K562 (cell line): ENCODE measurements around the gene CLEC19A. TPM values are rescaled to one million over a fixed set of nuclear protein-coding genes. Genes with fewer than 3 reads are reported as not detected.

Source experiments
- ATAC-seq: fragments of 200-7000 bp; cut with Tn5 transposase; 3 replicates; pipeline ENCODE4 v1.9.1; 2020; ENCODE audit warnings: moderate library complexity
- BruUV-seq: library from RNA; stranded (reverse); fragments of 400-500 nt; replicated peaks from 2 replicates; lab custom pipeline; 2021; lab: Mats Ljungman, UMichigan
- CTCF ChIA-PET: fragments of 300-600 bp; formaldehyde crosslinking; extraction: SDS; loops from one replicate; lab custom pipeline; 2021; ENCODE audit warnings: low intra/inter-chr PET ratio; lab: Yijun Ruan, JAX
- POLR2A ChIA-PET: fragments of 300-600, 350-650 bp; sonication (Branson Sonifier 250); formaldehyde crosslinking; extraction: SDS; loops from one replicate; lab custom pipeline; 2021; ENCODE audit warnings: antibody characterized with exemption, inconsistent platforms; lab: Yijun Ruan, JAX
- DNase-seq, 4 experiments: peaks; one replicate each; pipeline versions ENCODE4 v3.0.0 to v3.0.0-alpha.2; 2011 to 2018; ENCODE audit warnings: low spot score in 3 of 4, mixed read lengths in 3 of 4; ENCODE audit errors: extremely low read depth in 1 of 4
- FAIRE-seq: peaks from 2 replicates; lab custom pipeline; 2011; peaks lifted over from hg19 to GRCh38; lab: Jason Lieb, UNC
- H2AFZ ChIP-seq: 2 replicates; pipeline ENCODE4 v1.6.0; 2011; ENCODE audit warnings: low read depth, low read length, control low read depth, inconsistent platforms
- H3K27ac ChIP-seq: fragments of 200-600 bp; 3 replicates; pipeline ENCODE4 v1.8.0; 2011; ENCODE audit warnings: low read depth, mild to moderate bottlenecking, control low read depth, inconsistent platforms, low read length, moderate library complexity, mixed read lengths; ENCODE audit errors: extremely low read depth
- H3K27me3 ChIP-seq, 2 experiments: fragments of 300-600 bp in 1 of 2; 2 replicates in 1 of 2; 3 replicates in 1 of 2; pipeline versions ENCODE4 v1.6.0 to v1.8.0; 2011; ENCODE audit warnings: inconsistent platforms in 2 of 2, low read length in 2 of 2, mild to moderate bottlenecking in 1 of 2, mixed read lengths in 1 of 2, moderate library complexity in 1 of 2; ENCODE audit not compliant: control insufficient read depth in 2 of 2, insufficient read depth in 2 of 2
- H3K36me3 ChIP-seq: fragments of 300-600 bp; 3 replicates; pipeline ENCODE4 v1.8.0; 2011; ENCODE audit warnings: mild to moderate bottlenecking, low read length, inconsistent platforms; ENCODE audit not compliant: control insufficient read depth, insufficient read depth
- H3K4me1 ChIP-seq, 2 experiments: fragments of 200-600 bp in 1 of 2; replicated peaks in 1 of 2; 2 replicates in 1 of 2; 3 replicates in 1 of 2; pipeline versions ENCODE4 v1.5.1 to v1.8.0; 2011; ENCODE audit warnings: inconsistent platforms in 2 of 2, low read length in 2 of 2, mild to moderate bottlenecking in 1 of 2, mixed read lengths in 1 of 2, moderate library complexity in 1 of 2; ENCODE audit not compliant: control insufficient read depth in 2 of 2, insufficient read depth in 2 of 2
- H3K4me2 ChIP-seq: 2 replicates; pipeline ENCODE4 v1.6.1; 2011; ENCODE audit warnings: low read length, control low read depth, inconsistent platforms, mixed read lengths; ENCODE audit not compliant: insufficient read depth
- H3K4me3 ChIP-seq: fragments of 200-600 bp; sonication (generic), shearing (Covaris generic); 2 replicates; pipeline ENCODE4 v1.5.1; 2016; ENCODE audit warnings: control low read depth, inconsistent platforms
- H3K79me2 ChIP-seq: fragments of 200-600 bp; 3 replicates; pipeline ENCODE4 v1.8.0; 2011; ENCODE audit warnings: low read length, inconsistent platforms; ENCODE audit not compliant: control insufficient read depth, insufficient read depth
- H3K9ac ChIP-seq, 2 experiments: 2 replicates each; pipeline versions ENCODE4 v1.6.0 to v1.6.1; 2011; ENCODE audit warnings: low read depth in 2 of 2, low read length in 2 of 2, control low read depth in 1 of 2, inconsistent platforms in 1 of 2, mild to moderate bottlenecking in 1 of 2, mixed read lengths in 1 of 2; ENCODE audit not compliant: insufficient read depth in 1 of 2
- H3K9me1 ChIP-seq: one replicate; pipeline ENCODE4 v1.6.0; 2011; ENCODE audit warnings: inconsistent platforms, mild to moderate bottlenecking, low read length, moderate library complexity; ENCODE audit not compliant: control insufficient read depth, insufficient read depth
- H3K9me3 ChIP-seq: replicated peaks from 2 replicates; pipeline ENCODE4 v1.5.1; 2011; ENCODE audit warnings: low read depth, low read length, inconsistent platforms; ENCODE audit not compliant: control insufficient read depth, insufficient read depth
- H4K20me1 ChIP-seq: replicated peaks from 2 replicates; pipeline ENCODE4 v1.6.1; 2011; ENCODE audit warnings: low read length, inconsistent platforms, mixed read lengths; ENCODE audit not compliant: control insufficient read depth, insufficient read depth
- BRD4 ChIP-seq: fragments of 200-600 bp; sonication (generic); IDR thresholded peaks from 2 replicates; pipeline ENCODE4 v1.6.1; 2017; ENCODE audit warnings: inconsistent platforms
- C11orf30 ChIP-seq: fragments of 450-650 bp; IDR thresholded peaks from 2 replicates; pipeline ENCODE4 v1.6.1; 2016; ENCODE audit warnings: low read depth, mild to moderate bottlenecking
- CBFB ChIP-seq: sonication (generic); formaldehyde crosslinking; IDR thresholded peaks from 2 replicates; pipeline ENCODE4 v1.4.0; 2020; ENCODE audit warnings: mild to moderate bottlenecking, missing genetic modification reagents
- CTBP1 ChIP-seq: fragments of 450-650 bp; IDR thresholded peaks from 2 replicates; pipeline ENCODE4 v1.6.1; 2016; ENCODE audit warnings: borderline replicate concordance
- MAFF ChIP-seq: IDR thresholded peaks from 2 replicates; pipeline ENCODE4 v1.6.1; 2012; ENCODE audit warnings: low read length, improper control_type of control experiment
- MAFG ChIP-seq: fragments of 450-650 bp; conservative IDR thresholded peaks from 2 replicates; pipeline ENCODE4 v1.6.1; 2016; ENCODE audit warnings: missing genetic modification characterization, missing compliant biosample characterization
- MAFK ChIP-seq: IDR thresholded peaks from 2 replicates; pipeline ENCODE4 v1.6.1; 2011; ENCODE audit warnings: low read length, improper control_type of control experiment
- RUNX1 ChIP-seq: sonication (generic); IDR thresholded peaks from 2 replicates; pipeline ENCODE4 v1.6.1; 2016; ENCODE audit warnings: antibody characterized with exemption, low read depth
- TSC22D4 ChIP-seq: fragments of 450-650 bp; IDR thresholded peaks from 2 replicates; pipeline ENCODE4 v1.6.1; 2016; ENCODE audit warnings: missing genetic modification characterization, missing biosample characterization, control low read depth
- ZNF197 ChIP-seq: fragments of 200-800 bp; sonication (Bioruptor generic); IDR thresholded peaks from 2 replicates; pipeline ENCODE4 v1.6.1; 2016; ENCODE audit warnings: low read depth, missing genetic modification characterization, missing compliant biosample characterization
- ZNF316 ChIP-seq: fragments of 450-650 bp; IDR thresholded peaks from 2 replicates; pipeline ENCODE4 v1.6.1; 2016
- ZNF436 ChIP-seq: fragments of 250-450, 450-650 bp; sonication (Bioruptor Pico); formaldehyde crosslinking; IDR thresholded peaks from 2 replicates; pipeline ENCODE4 v1.7.0; 2020; ENCODE audit warnings: mild to moderate bottlenecking
- WGBS: fragments of 100-300 bp; shearing (Covaris generic); methylation state at CpG from one replicate; pipeline ENCODE4 v1.1.6; 2016; ENCODE audit warnings: low coverage, mixed read lengths; ENCODE audit not compliant: insufficient coverage; ENCODE audit errors: missing lambda C conversion rate; 5-methylcytosine and 5-hydroxymethylcytosine counted together
- in situ Hi-C: fragments of 300-500 bp; cut with MboI; formaldehyde crosslinking; loops from 4 replicates; pipeline ENCODE4 v1.15.0; 2018; ENCODE audit warnings: inconsistent platforms, mixed read lengths
- intact Hi-C: fragments of 100-400 bp; cut with micrococcal nuclease; formaldehyde crosslinking; loops from 2 replicates; pipeline ENCODE4 v1.14.2; 2022
- polyA plus RNA-seq, 8 experiments: library from polyadenylated mRNA; depleted of rRNA in 4 of 8; stranded (reverse) in 5 of 8; unstranded in 3 of 8; fragments of >200 nt; fragmentation: Nextera tagmentation in 2 of 8; fragmentation: Illumina TruSeq in 1 of 8; extraction: Ambion mirVana in 2 of 8; extraction: Trizol in 1 of 8; gene quantifications; 2 replicates each; pipeline versions ENCODE4 v1.2.1 to v1.2.3, GENCODE V29; 2011 to 2014; ENCODE audit warnings: inconsistent platforms in 1 of 8, missing spikeins in 1 of 8
- total RNA-seq, 7 experiments: library from RNA; depleted of rRNA in 6 of 7; stranded (reverse); fragments of >200 nt in 6 of 7; fragmentation: Illumina TruSeq in 2 of 7; extraction: Trizol in 2 of 7; gene quantifications; 2 replicates each; pipeline versions ENCODE4 v1.2.1 to v1.2.3, GENCODE V29; 2011 to 2021; ENCODE audit warnings: low replicate concordance in 1 of 7
- TF ChIP-seq, protein P1 (sequence below): IDR thresholded peaks from 2 replicates; pipeline ENCODE4 v1.6.1; 2016; ENCODE audit warnings: missing genetic modification characterization, missing compliant biosample characterization
- TF ChIP-seq, protein P2 (sequence below), 2 experiments: fragments of 450-650 bp in 1 of 2; sonication (generic) in 1 of 2; formaldehyde crosslinking in 1 of 2; IDR thresholded peaks; 2 replicates each; pipeline versions ENCODE4 v1.7.1 to v1.9.0; 2016 to 2022; ENCODE audit warnings: inconsistent platforms in 1 of 2, mild to moderate bottlenecking in 1 of 2, missing genetic modification reagents in 1 of 2

The CLEC19A gene
- total and polyA plus RNA-seq, 9 of the 15 experiments (the other 6 are each of a cell fraction or from before 2014, with no cell fraction given): not detected

DNA sequence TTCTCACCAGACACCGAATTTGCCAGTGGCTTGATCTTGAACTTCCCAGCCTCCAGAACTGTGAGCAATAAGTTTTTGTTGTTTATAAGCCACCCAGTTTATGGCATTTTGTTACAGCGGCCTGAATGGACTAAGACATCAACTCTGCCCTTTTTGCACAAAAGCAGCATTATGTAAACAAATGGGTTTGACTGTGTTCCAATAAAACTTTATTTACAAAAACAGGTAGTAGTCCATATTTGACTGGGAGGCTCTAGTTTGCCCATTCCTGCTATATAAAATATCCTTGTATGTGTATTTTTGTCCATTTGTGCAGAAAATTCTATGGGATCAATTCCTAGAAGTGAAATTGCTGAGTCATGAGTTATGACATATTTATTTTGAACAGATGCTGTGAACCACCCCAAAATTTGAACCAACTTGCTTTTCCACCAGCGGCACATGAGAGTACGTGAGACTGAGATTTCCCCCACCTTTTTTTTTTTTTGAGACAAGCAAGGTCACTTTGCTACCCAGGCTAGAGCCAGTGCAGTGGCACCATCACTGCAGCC, 21.3 kb upstream of the CLEC19A start:
- in situ Hi-C loops (no loop called here), intact Hi-C loops (no loop called here)
- FAIRE-seq (no peak), ATAC-seq (no peak), DNase-seq (no peak)
- no peak overlapping the region for H2AFZ ChIP-seq
- no peaks in the 10 kb centered on the region for H3K79me2 ChIP-seq
- no peaks in the 10 kb centered on the region for H3K9me1 ChIP-seq
- H4K20me1 ChIP-seq: no peaks in the 10 kb centered on the region
- POLR2A ChIA-PET: interaction anchor here (0.6 kb wide), 1 partner anchor 9 kb away, joined by 3 read pairs; no protein-coding TSS in a partner anchor
- no peaks in the 10 kb centered on the region for H3K36me3 ChIP-seq
- no peaks in the 10 kb centered on the region for H3K4me1 ChIP-seq
- H3K27ac ChIP-seq: no peak overlapping the region
- no peak overlapping the region for H3K9ac ChIP-seq
- no TSS peak for BruUV-seq
- WGBS: 0% methylated on average over 4 of the region's 4 CpGs
- H3K4me2 ChIP-seq: no peak overlapping the region
- no peak overlapping the region for H3K4me3 ChIP-seq
- CTCF ChIA-PET: no interaction called here
- H3K27me3 ChIP-seq: peaks cover 2 to 4% of the 10 kb centered on the region in 2 experiments; a peak in 1 of 5 replicates
- H3K9me3 ChIP-seq: no peaks in the 10 kb centered on the region; the same call in 1 of the 2 replicates
- no peak for TF ChIP-seq CBFB (CRISPR knock-in tag)
- no peak for TF ChIP-seq ZNF436 (CRISPR knock-in tag)
- peak; percentile 97 for TF ChIP-seq MAFK
- TF ChIP-seq, protein P1, sequence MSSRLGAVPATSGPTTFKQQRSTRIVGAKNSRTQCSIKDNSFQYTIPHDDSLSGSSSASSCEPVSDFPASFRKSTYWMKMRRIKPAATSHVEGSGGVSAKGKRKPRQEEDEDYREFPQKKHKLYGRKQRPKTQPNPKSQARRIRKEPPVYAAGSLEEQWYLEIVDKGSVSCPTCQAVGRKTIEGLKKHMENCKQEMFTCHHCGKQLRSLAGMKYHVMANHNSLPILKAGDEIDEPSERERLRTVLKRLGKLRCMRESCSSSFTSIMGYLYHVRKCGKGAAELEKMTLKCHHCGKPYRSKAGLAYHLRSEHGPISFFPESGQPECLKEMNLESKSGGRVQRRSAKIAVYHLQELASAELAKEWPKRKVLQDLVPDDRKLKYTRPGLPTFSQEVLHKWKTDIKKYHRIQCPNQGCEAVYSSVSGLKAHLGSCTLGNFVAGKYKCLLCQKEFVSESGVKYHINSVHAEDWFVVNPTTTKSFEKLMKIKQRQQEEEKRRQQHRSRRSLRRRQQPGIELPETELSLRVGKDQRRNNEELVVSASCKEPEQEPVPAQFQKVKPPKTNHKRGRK: no peak
- TF ChIP-seq MAFG: peak; percentile 95
- no peak for TF ChIP-seq BRD4
- no peak for TF ChIP-seq CTBP1
- TF ChIP-seq ZNF316: peak; percentile 97
- TF ChIP-seq TSC22D4 (tag): no peak
- TF ChIP-seq, protein P2, sequence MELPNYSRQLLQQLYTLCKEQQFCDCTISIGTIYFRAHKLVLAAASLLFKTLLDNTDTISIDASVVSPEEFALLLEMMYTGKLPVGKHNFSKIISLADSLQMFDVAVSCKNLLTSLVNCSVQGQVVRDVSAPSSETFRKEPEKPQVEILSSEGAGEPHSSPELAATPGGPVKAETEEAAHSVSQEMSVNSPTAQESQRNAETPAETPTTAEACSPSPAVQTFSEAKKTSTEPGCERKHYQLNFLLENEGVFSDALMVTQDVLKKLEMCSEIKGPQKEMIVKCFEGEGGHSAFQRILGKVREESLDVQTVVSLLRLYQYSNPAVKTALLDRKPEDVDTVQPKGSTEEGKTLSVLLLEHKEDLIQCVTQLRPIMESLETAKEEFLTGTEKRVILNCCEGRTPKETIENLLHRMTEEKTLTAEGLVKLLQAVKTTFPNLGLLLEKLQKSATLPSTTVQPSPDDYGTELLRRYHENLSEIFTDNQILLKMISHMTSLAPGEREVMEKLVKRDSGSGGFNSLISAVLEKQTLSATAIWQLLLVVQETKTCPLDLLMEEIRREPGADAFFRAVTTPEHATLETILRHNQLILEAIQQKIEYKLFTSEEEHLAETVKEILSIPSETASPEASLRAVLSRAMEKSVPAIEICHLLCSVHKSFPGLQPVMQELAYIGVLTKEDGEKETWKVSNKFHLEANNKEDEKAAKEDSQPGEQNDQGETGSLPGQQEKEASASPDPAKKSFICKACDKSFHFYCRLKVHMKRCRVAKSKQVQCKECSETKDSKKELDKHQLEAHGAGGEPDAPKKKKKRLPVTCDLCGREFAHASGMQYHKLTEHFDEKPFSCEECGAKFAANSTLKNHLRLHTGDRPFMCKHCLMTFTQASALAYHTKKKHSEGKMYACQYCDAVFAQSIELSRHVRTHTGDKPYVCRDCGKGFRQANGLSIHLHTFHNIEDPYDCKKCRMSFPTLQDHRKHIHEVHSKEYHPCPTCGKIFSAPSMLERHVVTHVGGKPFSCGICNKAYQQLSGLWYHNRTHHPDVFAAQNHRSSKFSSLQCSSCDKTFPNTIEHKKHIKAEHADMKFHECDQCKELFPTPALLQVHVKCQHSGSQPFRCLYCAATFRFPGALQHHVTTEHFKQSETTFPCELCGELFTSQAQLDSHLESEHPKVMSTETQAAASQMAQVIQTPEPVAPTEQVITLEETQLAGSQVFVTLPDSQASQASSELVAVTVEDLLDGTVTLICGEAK (IDR thresholded peaks at IDR 0.05): peak; percentile 90
- TF ChIP-seq, protein P2 (CRISPR knock-in tag; IDR thresholded peaks at IDR 0.05): peak; percentile 73
- peak; percentile 96 for TF ChIP-seq MAFF
- no peak for TF ChIP-seq RUNX1
- TF ChIP-seq C11orf30: peak; percentile 89
- TF ChIP-seq ZNF197 (CRISPR knock-in tag): no peak
